Activated CD4-positive, alpha-beta T cell treated with anti-CD3 and anti-CD28 coated beads, Interleukin-2, amount 10 ng/mL, durations not matched to agents 24 days and 14 days (primary cell): Measurements from ENCODE around the gene WASHC4. TPM values are rescaled to one million over a fixed set of nuclear protein-coding genes. Genes with fewer than 3 reads are reported as not detected.

ENCODE experiments used
- DNase-seq: peaks from one replicate; pipeline ENCODE4 v3.0.0; 2022
- H3K27ac Mint-ChIP-seq: one replicate; pipeline ENCODE4 v1.8.0; 2022; ENCODE audit warnings: mild to moderate bottlenecking, mixed read lengths
- H3K27me3 Mint-ChIP-seq: one replicate; pipeline ENCODE4 v1.8.0; 2022; ENCODE audit warnings: mixed read lengths
- H3K36me3 Mint-ChIP-seq: one replicate; pipeline ENCODE4 v1.8.0; 2022; ENCODE audit warnings: low read depth, mild to moderate bottlenecking, mixed read lengths
- H3K4me1 Mint-ChIP-seq: one replicate; pipeline ENCODE4 v1.8.0; 2021; ENCODE audit warnings: mixed read lengths
- H3K4me3 Mint-ChIP-seq: one replicate; pipeline ENCODE4 v1.8.0; 2022; ENCODE audit warnings: mild to moderate bottlenecking, moderate library complexity, mixed read lengths
- H3K9me3 Mint-ChIP-seq: one replicate; pipeline ENCODE4 v1.8.0; 2021; ENCODE audit warnings: mixed read lengths
- intact Hi-C: fragments of 100-400 bp; cut with micrococcal nuclease; formaldehyde crosslinking; loops from one replicate; pipeline ENCODE4 v1.15.1; 2023
- total RNA-seq: library from RNA; stranded (reverse); gene quantifications from 2 replicates; pipeline ENCODE4 v1.2.3, GENCODE V29; 2022

WASHC4 gene, protein sequence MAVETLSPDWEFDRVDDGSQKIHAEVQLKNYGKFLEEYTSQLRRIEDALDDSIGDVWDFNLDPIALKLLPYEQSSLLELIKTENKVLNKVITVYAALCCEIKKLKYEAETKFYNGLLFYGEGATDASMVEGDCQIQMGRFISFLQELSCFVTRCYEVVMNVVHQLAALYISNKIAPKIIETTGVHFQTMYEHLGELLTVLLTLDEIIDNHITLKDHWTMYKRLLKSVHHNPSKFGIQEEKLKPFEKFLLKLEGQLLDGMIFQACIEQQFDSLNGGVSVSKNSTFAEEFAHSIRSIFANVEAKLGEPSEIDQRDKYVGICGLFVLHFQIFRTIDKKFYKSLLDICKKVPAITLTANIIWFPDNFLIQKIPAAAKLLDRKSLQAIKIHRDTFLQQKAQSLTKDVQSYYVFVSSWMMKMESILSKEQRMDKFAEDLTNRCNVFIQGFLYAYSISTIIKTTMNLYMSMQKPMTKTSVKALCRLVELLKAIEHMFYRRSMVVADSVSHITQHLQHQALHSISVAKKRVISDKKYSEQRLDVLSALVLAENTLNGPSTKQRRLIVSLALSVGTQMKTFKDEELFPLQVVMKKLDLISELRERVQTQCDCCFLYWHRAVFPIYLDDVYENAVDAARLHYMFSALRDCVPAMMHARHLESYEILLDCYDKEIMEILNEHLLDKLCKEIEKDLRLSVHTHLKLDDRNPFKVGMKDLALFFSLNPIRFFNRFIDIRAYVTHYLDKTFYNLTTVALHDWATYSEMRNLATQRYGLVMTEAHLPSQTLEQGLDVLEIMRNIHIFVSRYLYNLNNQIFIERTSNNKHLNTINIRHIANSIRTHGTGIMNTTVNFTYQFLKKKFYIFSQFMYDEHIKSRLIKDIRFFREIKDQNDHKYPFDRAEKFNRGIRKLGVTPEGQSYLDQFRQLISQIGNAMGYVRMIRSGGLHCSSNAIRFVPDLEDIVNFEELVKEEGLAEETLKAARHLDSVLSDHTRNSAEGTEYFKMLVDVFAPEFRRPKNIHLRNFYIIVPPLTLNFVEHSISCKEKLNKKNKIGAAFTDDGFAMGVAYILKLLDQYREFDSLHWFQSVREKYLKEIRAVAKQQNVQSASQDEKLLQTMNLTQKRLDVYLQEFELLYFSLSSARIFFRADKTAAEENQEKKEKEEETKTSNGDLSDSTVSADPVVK
- total RNA-seq, result 31.5 and 36.5 TPM in 2 replicates

DNA sequence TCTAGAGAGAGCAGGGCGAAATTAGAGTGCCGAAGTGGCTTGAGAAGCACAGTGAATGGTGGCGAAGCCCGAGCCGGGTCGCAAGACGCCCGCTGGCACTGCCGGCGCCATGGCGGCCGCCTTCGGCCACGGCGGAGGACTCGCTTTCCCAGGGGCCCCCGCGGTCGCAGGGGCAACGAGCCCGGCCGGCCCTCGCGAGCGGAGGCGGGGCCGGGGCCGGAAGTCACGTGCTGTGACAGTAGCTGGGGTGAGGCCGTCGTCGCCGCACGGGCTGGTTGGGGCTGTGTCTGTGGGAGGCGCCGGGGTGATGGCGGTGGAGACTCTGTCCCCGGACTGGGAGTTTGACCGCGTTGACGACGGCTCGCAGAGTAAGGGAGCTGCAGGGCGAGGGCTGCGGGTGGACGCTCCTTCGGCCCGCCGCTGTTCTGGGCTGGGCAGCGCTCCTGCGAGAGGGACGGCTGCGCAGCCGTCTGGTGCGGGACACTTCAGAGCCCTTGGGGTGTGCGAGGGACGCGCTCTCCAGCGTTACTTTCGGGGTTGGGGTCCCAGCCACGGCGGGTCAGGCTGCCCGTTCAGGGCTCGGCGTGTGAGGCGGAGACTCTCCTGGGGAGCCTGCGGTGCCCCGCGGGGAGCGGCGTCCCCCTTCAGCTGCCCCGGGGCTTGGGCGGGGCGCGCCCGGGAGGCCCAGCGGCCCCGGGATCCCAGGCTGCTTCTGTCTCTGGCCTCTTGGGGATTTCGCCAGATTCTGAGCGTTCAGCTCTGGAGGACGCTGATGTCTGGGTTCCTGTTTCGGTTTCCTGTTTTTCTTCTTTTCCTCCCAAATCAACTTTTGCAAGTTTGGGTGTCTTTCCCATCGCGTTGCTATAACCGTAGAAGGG lies at the start of gene WASHC4:
Gene WASHC4, plus strand, starts transcription at position 238 of the 878 bp plus-strand sequence. Its CDS starts 70 bp downstream, at position 308.
- peaks cover 33% of the 10 kb centered on the region for H3K4me1 Mint-ChIP-seq
- intact Hi-C loops, result loop anchor here (1.0 to 10.0 kb wide), 9 partner anchors 23 to 1140 kb away; partner anchors contain the start of genes ALDH1L2, APPL2, C12orf75 and CHST11
- H3K27ac Mint-ChIP-seq, result peak within 1 kb of the TSS; percentile 96
- H3K4me3 Mint-ChIP-seq, result peak within 1 kb of the TSS; percentile 96
- H3K27me3 Mint-ChIP-seq, result peaks cover 25% of the 10 kb centered on the region
- peaks cover 4% of the 10 kb centered on the region for H3K9me3 Mint-ChIP-seq
- peaks cover 14% of the 10 kb centered on the region for H3K36me3 Mint-ChIP-seq
- peak; percentile 99 for DNase-seq

DNA sequence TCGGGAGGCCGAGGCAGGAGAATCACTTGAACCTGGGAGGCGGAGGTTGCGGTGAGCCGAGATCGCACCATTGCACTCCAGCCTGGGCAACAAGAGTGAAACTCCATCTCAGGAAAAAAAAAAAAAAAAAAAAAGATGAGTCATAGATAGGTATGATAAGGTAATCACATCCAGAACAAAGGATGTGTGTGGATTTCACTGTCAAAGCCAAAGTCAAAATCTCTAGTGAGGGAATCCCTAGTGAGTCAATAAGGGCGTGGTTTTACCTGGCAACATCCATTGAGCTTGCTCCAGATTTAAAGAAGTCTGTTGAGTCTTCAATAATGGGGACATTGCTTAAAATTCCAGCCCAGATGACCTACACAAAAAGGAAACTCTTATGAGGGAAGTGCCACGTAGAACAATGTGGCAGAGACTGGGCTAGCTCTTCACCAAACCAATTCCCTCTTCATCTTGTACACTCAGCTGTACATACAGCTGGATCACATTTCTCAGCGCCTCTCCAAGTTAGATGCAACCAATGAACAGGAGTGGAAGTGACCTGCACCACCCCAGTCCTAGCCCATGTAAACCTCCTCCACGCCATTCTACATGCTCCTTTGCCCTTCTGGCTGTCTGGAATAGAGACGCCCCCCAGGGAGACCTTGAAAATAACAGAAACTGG lies 46.7 kb upstream of the WASHC4 start:
- Mint-ChIP-seq H3K27ac (no peak overlapping the region), H3K27me3 (peaks cover 4% of the 10 kb centered on the region), H3K4me1 (no peaks in the 10 kb centered on the region), H3K9me3 (no peaks in the 10 kb centered on the region), H3K36me3 (peaks cover 2% of the 10 kb centered on the region), H3K4me3 (no peak overlapping the region)
- peak; percentile 53 for DNase-seq
- intact Hi-C loops, result no loop called here

DNA sequence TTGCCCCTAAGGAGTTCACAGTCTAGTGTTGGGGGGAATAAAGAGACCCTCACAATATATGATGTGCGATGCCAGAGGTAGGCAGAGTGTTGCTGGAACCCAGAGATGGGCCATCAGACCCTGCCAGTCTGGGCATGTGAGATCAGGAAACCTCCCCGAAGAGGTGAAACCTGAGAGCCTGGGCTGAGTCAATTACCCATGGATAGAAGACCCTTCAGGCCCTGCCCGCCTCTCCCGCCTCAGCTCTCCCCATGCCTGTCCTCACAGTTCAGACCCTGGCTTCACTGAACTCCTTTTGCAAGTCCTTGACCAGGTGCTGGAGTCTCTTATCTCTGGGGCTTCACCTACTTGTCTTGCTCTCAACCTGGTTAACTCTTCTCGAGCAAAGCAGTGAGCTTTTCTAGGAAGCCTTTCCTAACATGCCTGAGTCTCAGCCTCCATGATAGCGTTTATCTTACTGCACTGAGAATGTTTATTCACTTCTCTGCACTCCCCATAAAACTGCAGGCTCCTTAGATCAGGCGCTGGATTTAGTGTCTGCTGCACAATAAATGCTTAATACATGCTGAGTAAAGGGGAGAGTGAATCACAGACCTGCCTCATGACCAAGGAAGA lies 42.9 kb upstream of the WASHC4 start:
- Mint-ChIP-seq H3K4me1 (no peaks in the 10 kb centered on the region), H3K36me3 (no peaks in the 10 kb centered on the region), H3K27ac (no peak overlapping the region), H3K4me3 (no peak overlapping the region), H3K27me3 (peaks cover 8% of the 10 kb centered on the region), H3K9me3 (no peaks in the 10 kb centered on the region)
- intact Hi-C loops, result no loop called here
- peak; percentile 50 for DNase-seq

DNA sequence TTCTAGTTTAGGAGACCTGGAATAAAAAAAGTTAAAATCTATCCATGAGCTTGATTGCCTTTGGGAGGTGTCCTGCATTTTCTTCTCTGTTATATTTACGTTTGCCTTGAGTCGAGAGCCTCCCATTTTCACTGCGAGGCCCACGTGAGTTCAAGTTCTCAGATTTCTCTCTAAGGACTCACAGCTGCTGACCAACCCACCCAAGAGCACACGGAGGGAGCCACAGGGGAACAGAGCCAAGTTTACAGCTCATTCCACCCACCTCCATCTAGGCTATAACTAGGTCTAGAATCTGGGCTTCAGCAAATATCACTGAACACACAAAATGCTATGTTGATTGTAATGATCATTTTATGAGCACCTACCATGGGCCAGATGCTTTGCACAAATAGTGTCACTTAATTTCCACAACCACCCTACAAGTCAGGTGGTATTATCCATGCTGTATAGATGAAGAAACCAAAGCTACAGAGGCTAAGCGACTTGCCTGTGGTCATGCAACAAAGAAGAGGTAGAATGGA lies 40.0 kb upstream of the WASHC4 start:
- Mint-ChIP-seq H3K27me3 (peaks cover 13% of the 10 kb centered on the region), H3K36me3 (no peaks in the 10 kb centered on the region), H3K4me3 (no peak overlapping the region), H3K9me3 (no peaks in the 10 kb centered on the region), H3K27ac (no peak overlapping the region), H3K4me1 (no peaks in the 10 kb centered on the region)
- DNase-seq, result no peak
- intact Hi-C loops, result no loop called here

DNA sequence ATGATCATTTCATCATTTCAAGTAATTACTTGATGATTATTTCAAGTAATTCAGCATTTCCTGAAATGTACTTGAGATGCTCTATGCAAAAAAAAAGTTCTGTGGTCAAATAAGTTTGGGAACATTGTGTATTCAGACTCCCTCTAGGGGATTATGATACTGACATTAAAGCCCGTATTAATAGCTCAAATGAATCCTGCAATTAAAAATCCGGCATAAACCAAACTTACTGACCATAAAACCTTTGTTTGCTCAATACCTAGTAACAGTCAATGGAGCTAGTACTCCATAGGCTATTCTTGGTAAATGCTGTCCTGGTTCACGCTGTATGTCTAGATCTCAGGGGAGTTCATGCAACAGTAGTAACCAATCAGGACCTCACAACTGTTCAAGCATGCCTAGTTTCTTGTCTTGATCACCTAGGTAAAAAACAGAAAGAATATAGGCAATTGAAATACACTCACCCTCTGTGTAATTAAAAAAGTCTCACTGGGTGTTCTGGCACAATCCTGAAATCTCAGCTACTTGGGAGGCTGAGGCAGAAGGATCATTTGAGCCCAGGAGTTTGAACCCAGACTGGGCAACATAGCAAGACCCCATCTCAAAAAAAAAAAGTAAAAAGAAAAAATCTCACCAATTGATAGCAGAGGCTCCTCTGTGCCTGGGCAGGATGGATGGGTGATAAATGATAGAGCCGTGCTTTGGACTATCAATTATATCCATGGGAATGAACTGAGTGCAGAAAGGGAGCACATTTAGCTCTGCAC lies 37.4 kb upstream of the WASHC4 start:
- no peaks in the 10 kb centered on the region for H3K36me3 Mint-ChIP-seq

DNA sequence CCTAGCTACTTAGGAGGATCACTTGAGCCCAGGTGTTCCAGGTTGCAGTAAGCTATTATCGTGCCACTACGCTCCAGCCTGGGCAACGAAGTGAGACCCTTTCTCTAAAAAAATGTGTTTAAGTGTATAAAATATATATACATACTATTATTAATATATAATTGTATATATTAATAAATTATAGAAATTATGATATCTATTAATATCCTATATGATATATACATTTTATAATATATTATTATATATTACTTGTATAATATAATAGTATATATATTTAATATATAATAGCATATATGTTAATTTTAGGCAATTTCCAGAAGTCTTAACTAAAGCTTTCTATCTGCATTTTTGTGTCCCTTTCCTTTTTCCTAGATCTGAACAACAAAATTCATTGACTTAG lies 35.5 kb upstream of the WASHC4 start:
- H3K4me1 Mint-ChIP-seq, result no peaks in the 10 kb centered on the region
- no peak overlapping the region for H3K27ac Mint-ChIP-seq
- H3K9me3 Mint-ChIP-seq, result no peaks in the 10 kb centered on the region
- intact Hi-C loops, result no loop called here
- DNase-seq, result no peak
- H3K36me3 Mint-ChIP-seq, result no peaks in the 10 kb centered on the region
- H3K27me3 Mint-ChIP-seq, result peaks cover 7% of the 10 kb centered on the region
- no peak overlapping the region for H3K4me3 Mint-ChIP-seq

More for the DNA sequence above, 37.4 kb upstream of the WASHC4 start:
- no peak overlapping the region for H3K4me3 Mint-ChIP-seq
- no peaks in the 10 kb centered on the region for H3K9me3 Mint-ChIP-seq
- no peak for DNase-seq
- H3K27ac Mint-ChIP-seq, result no peak overlapping the region
- H3K27me3 Mint-ChIP-seq, result peaks cover 13% of the 10 kb centered on the region
- intact Hi-C loops, result no loop called here
- H3K4me1 Mint-ChIP-seq, result no peaks in the 10 kb centered on the region

DNA sequence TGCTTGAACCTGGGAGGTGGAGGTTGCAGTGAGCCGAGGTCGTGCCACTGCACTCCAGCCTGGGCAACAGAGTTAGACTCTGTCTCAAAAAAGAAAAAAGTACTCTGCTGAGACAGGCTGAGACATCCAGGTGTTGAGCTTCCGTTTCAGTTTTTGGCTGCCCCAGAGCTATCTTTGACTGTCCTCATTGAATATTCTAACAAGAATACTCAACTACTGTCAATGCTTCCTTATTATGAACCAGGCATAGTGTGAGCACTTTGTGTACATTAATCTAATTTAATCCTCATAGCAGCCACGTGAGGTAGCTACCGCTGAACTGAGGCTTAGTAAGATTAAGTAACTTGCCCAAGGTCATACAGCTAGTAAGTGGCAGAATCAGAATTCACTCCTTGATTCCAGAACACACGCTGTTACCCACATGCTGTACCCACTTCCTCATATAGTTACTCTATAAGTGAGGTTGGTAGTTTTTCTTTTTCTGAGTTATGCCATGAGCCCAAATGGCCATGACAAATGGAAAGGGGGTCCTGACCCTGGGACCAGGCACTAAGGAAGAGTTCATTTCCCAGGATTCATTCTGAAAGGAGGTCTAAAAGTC lies 34.5 kb upstream of the WASHC4 start:
- H3K4me3 Mint-ChIP-seq, result no peak overlapping the region
- no peaks in the 10 kb centered on the region for H3K4me1 Mint-ChIP-seq
- no peak for DNase-seq
- no peak overlapping the region for H3K27ac Mint-ChIP-seq
- no peaks in the 10 kb centered on the region for H3K9me3 Mint-ChIP-seq
- H3K27me3 Mint-ChIP-seq, result peaks cover 7% of the 10 kb centered on the region
- intact Hi-C loops, result no loop called here
- H3K36me3 Mint-ChIP-seq, result no peaks in the 10 kb centered on the region

DNA sequence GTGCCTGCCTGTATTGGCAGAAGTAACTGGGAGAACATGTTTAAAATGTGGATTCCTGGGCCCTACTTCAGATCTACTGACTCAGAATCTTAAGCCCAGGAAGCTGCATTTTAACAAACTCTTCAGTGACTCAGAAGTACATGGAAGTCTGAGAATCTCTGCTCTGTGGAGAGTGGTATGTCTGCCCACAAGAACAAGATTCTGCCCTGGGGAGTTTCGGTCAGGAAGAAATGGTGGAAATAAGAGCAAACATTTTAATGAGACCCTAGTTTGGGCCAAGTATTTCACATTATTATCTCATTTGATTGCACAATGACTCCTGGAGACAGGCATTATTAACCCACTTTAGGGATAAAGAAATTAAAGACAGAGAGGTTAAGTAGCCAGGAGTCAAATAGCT lies 31.4 kb upstream of the WASHC4 start:
- Mint-ChIP-seq H3K4me3 (no peak overlapping the region), H3K27ac (no peak overlapping the region), H3K27me3 (peaks cover 16% of the 10 kb centered on the region), H3K4me1 (no peaks in the 10 kb centered on the region), H3K9me3 (no peaks in the 10 kb centered on the region), H3K36me3 (no peaks in the 10 kb centered on the region)
- intact Hi-C loops, result no loop called here
- DNase-seq, result no peak

DNA sequence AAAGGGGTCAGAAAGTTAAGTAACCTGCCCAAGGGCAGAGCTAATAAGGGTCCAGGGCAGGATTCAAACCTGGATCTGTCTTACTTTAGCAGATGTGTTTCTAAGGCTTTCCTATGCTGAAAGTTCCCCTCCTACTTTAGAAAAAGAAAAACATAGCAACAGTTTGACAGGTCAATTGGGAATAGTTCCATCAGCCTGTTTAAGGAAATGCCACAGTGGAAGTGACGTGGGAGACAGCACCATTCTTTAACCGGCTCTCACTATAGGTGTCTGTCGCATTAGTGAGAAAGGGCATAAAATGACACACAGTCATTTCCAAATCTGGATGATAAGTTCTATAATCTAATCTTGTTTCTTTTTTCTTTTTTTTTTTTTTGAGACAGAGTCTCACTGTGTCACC lies 30.6 kb upstream of the WASHC4 start:
- H3K27me3 Mint-ChIP-seq, result peaks cover 17% of the 10 kb centered on the region
- H3K4me3 Mint-ChIP-seq, result no peak overlapping the region
- H3K27ac Mint-ChIP-seq, result no peak overlapping the region
- H3K4me1 Mint-ChIP-seq, result no peaks in the 10 kb centered on the region
- no peaks in the 10 kb centered on the region for H3K9me3 Mint-ChIP-seq
- DNase-seq, result no peak
- intact Hi-C loops, result no loop called here
- H3K36me3 Mint-ChIP-seq, result no peaks in the 10 kb centered on the region

DNA sequence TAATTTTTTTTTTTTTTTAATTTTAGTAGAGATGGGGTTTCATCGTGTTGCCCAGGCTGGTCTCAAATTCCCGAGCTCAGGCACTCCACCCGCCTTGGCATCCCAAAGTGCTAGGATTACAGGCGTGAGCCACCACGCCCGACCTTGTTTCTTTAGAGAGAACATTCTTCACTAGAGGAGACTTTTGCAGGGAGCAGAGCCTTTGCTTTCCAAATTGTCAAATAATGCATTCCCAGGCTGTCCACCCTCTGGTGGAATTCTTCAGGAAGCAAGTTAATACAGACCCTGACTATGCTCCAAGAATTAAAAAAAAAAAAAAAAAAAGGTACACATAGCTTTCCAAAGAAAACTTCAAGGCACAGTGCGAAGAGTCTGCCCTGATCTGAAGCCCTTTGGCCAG lies 30.1 kb upstream of the WASHC4 start:
- intact Hi-C loops, result no loop called here
- Mint-ChIP-seq H3K27ac (no peak overlapping the region), H3K4me3 (no peak overlapping the region), H3K27me3 (peaks cover 18% of the 10 kb centered on the region), H3K4me1 (no peaks in the 10 kb centered on the region), H3K36me3 (no peaks in the 10 kb centered on the region), H3K9me3 (no peaks in the 10 kb centered on the region)
- no peak for DNase-seq

DNA sequence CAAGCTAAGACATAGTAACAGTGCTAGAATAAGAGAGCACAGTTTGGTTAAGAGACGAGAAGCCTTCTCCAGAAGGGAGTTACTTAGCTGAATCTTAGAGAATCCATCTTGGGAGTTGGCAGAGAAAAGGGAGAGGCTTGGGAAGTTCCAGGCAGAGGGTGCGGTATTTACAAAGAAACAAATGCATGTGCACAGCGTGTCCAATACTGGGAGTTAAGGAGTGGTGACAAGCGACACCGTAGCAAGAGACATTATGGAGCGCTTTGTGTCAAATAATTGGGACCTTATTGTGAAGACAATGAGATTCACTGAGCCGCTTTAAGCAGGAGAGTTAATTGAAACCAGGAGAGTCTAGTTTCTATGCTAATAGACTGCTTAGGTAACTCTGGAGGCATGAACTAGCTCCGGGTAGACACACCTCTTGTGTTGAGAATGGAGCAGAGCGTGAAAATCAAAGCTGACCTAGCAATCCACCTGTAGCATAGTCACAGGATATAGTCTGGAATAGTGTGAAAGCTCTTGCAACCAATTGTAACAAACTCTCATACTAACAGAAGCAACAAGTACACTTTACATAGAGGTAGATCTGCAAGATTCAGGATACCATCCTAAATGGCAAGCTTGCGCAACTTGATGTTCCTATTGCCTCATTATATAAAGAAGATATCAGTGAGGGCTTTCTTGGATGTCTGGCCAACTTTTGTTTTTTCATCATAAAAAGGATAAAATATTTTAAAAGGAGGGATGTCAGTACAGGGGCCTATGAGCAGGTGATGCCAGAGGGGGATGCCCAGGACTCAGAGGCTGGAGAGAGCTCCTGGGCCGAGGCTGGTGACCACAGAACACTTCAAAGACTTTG lies 28.6 kb upstream of the WASHC4 start:
- Mint-ChIP-seq H3K27me3 (peaks cover 30% of the 10 kb centered on the region), H3K4me3 (no peak overlapping the region), H3K4me1 (peaks cover 8% of the 10 kb centered on the region), H3K27ac (no peak overlapping the region), H3K36me3 (peaks cover 2% of the 10 kb centered on the region), H3K9me3 (no peaks in the 10 kb centered on the region)
- DNase-seq, result no peak
- intact Hi-C loops, result no loop called here
